ENCODE data around the gene SCYL1. TPM values are rescaled to one million over a fixed set of nuclear protein-coding genes. Genes with fewer than 3 reads are reported as not detected.
A peak's percentile ranks its signal among the peaks of the same experiment; 100 is the strongest.

The SCYL1 gene
- total and polyA plus RNA-seq, 4 donors = 33.7 to 62.0 (median 52.6) TPM

GRCh38 chr11:65491614-65492386, 33.1 kb upstream of the SCYL1 start (continued):
- TF ChIP-seq ZBTB33 (IDR thresholded peaks at IDR 0.05) = no peak
- peak; percentile 50 to 82 for TF ChIP-seq JUND (IDR thresholded peaks at IDR 0.05)
- no peak for TF ChIP-seq EGR1 (IDR thresholded peaks at IDR 0.05; ENCODE audit: low read depth in 2 of 2)

GRCh38 chr11:65492387-65492636, 32.6 kb upstream of the SCYL1 start:
- no peak for DNase-seq (ENCODE audit: low spot score)
- Histone ChIP-seq H3K9ac (ENCODE audit: low read depth in 1 of 2, low read length in 2 of 2) (peak overlapping the region in 1 of 2 donors; percentile 22), H3K27me3 (ENCODE audit: control insufficient read depth in 4 of 4, insufficient read depth in 4 of 4, low read length in 3 of 4) (no peaks in the 10 kb centered on the region), H3K4me1 (ENCODE audit: control insufficient read depth in 4 of 4, insufficient read depth in 4 of 4, low read length in 3 of 4) (peaks cover 15 to 59% (median 36%) of the 10 kb centered on the region in 4 donors), H3K9me3 (ENCODE audit: control insufficient read depth in 4 of 4, low read length in 3 of 4) (no peaks in the 10 kb centered on the region), H3K27ac (ENCODE audit: low read depth in 1 of 2, low read length in 2 of 2) (peak overlapping the region; percentile 88 to 90), H3K4me3 (ENCODE audit: low read depth in 1 of 3, low read length in 3 of 3) (no peak overlapping the region), H3K36me3 (ENCODE audit: control insufficient read depth in 4 of 4, insufficient read depth in 3 of 4, low read depth in 1 of 4, low read length in 3 of 4) (no peaks in the 10 kb centered on the region)
- WGBS = 76% methylated on average over 4 of the region's 4 CpGs
- TF ChIP-seq REST (IDR thresholded peaks at IDR 0.05) (no peak), FOXA2 (IDR thresholded peaks at IDR 0.05) (no peak), EGR1 (IDR thresholded peaks at IDR 0.05; ENCODE audit: low read depth in 2 of 2) (no peak), GABPA (IDR thresholded peaks at IDR 0.05 in 1 of 2, conservative IDR thresholded peaks at IDR 0.05 in 1 of 2) (no peak), YY1 (IDR thresholded peaks at IDR 0.05) (no peak), ATF3 (IDR thresholded peaks at IDR 0.05) (no peak), MAX (IDR thresholded peaks at IDR 0.05) (no peak)

GRCh38 chr11:65492637-65493366, 32.1 kb upstream of the SCYL1 start:
- peak; percentile 48 for TF ChIP-seq NR2F2 (IDR thresholded peaks at IDR 0.05)
- peak in 1 of 2 donors; percentile 4 for TF ChIP-seq RAD21 (IDR thresholded peaks at IDR 0.05)
- no peak for TF ChIP-seq MAX (IDR thresholded peaks at IDR 0.05)
- TF ChIP-seq HNF4G (IDR thresholded peaks at IDR 0.05) = no peak
- TF ChIP-seq SP1 (IDR thresholded peaks at IDR 0.05) = peak; percentile 68
- TF ChIP-seq RXRA (IDR thresholded peaks at IDR 0.05) = peak; percentile 69 to 76
- peak; percentile 34 for TF ChIP-seq REST (IDR thresholded peaks at IDR 0.05)
- TF ChIP-seq YY1 (IDR thresholded peaks at IDR 0.05) = peak; percentile 31
- 55% methylated on average over 6 of the region's 6 CpGs for WGBS
- DNase-seq (ENCODE audit: low spot score) = peak; percentile 52
- peak overlapping the region; percentile 22 to 81 for H3K9ac ChIP-seq (ENCODE audit: low read depth in 1 of 2, low read length in 2 of 2)
- H3K4me1 ChIP-seq (ENCODE audit: control insufficient read depth in 4 of 4, insufficient read depth in 4 of 4, low read length in 3 of 4) = peaks cover 14 to 58% (median 35%) of the 10 kb centered on the region in 4 donors
- H3K27me3 ChIP-seq (ENCODE audit: control insufficient read depth in 4 of 4, insufficient read depth in 4 of 4, low read length in 3 of 4) = no peaks in the 10 kb centered on the region
- no peaks in the 10 kb centered on the region for H3K9me3 ChIP-seq (ENCODE audit: control insufficient read depth in 4 of 4, low read length in 3 of 4)
- no peak overlapping the region for H3K4me3 ChIP-seq (ENCODE audit: low read depth in 1 of 3, low read length in 3 of 3)
- H3K36me3 ChIP-seq (ENCODE audit: control insufficient read depth in 4 of 4, insufficient read depth in 3 of 4, low read depth in 1 of 4, low read length in 3 of 4) = no peaks in the 10 kb centered on the region
- H3K27ac ChIP-seq (ENCODE audit: low read depth in 1 of 2, low read length in 2 of 2) = peak overlapping the region; percentile 88 to 90
